Keratinocyte (primary cell): ENCODE results near the gene MFSD11. TPM values are rescaled to one million over a fixed set of nuclear protein-coding genes. Genes with fewer than 3 reads are reported as not detected.

Experiments
- DNase-seq: peaks from one replicate; pipeline ENCODE4 v3.0.0-alpha.2; 2011; ENCODE audit warnings: low read depth, missing footprints, low spot score
- FAIRE-seq: peaks from 2 replicates; lab custom pipeline; 2011; peaks lifted over from hg19 to GRCh38; lab: Jason Lieb, UNC
- H2AFZ ChIP-seq: 2 replicates; pipeline ENCODE4 v1.6.0; 2012; ENCODE audit warnings: low read length, control low read depth, inconsistent platforms; ENCODE audit not compliant: control insufficient read depth
- H3K27ac ChIP-seq: 2 replicates; pipeline ENCODE4 v1.5.1; 2011; ENCODE audit warnings: low read length; ENCODE audit not compliant: control insufficient read depth, insufficient read depth
- H3K27me3 ChIP-seq: 3 replicates; pipeline ENCODE4 v1.6.0; 2011; ENCODE audit warnings: low read length; ENCODE audit not compliant: control insufficient read depth, insufficient read depth; ENCODE audit errors: extremely low read depth
- H3K36me3 ChIP-seq, 2 experiments: 2 replicates in 1 of 2; 3 replicates in 1 of 2; pipeline ENCODE4 v1.5.1; 2011; ENCODE audit warnings: low read length in 2 of 2, mild to moderate bottlenecking in 1 of 2; ENCODE audit not compliant: control insufficient read depth in 2 of 2, insufficient read depth in 2 of 2; ENCODE audit errors: extremely low read depth in 1 of 2
- H3K4me1 ChIP-seq: 3 replicates; pipeline ENCODE4 v1.5.1; 2011; ENCODE audit warnings: low read length; ENCODE audit not compliant: control insufficient read depth, insufficient read depth; ENCODE audit errors: extremely low read depth
- H3K4me2 ChIP-seq: 3 replicates; pipeline ENCODE4 v1.6.0; 2011; ENCODE audit warnings: low read depth, low read length; ENCODE audit not compliant: control insufficient read depth, insufficient read depth; ENCODE audit errors: extremely low read depth
- H3K4me3 ChIP-seq, 3 experiments: fragments of 200-600 bp in 1 of 3; sonication (generic) in 1 of 3; 2 replicates in 2 of 3; 3 replicates in 1 of 3; pipeline ENCODE4 v1.5.1; 2011 to 2016; ENCODE audit warnings: low read length in 3 of 3, mild to moderate bottlenecking in 3 of 3, control low read depth in 2 of 3, inconsistent platforms in 1 of 3, low read depth in 1 of 3, mixed read lengths in 1 of 3, mixed run types in 1 of 3, moderate library complexity in 1 of 3; ENCODE audit not compliant: control insufficient read depth in 2 of 3, insufficient read depth in 2 of 3; ENCODE audit errors: extremely low read depth in 1 of 3
- H3K79me2 ChIP-seq: 2 replicates; pipeline ENCODE4 v1.6.0; 2012; ENCODE audit warnings: low read length; ENCODE audit not compliant: control insufficient read depth, insufficient read depth
- H3K9ac ChIP-seq: 3 replicates; pipeline ENCODE4 v1.6.0; 2011; ENCODE audit warnings: low read length; ENCODE audit not compliant: control insufficient read depth, insufficient read depth; ENCODE audit errors: extremely low read depth
- H3K9me1 ChIP-seq: 3 replicates; pipeline ENCODE4 v1.6.0; 2011; ENCODE audit warnings: low read length; ENCODE audit not compliant: control insufficient read depth, insufficient read depth; ENCODE audit errors: extremely low read depth
- H3K9me3 ChIP-seq: 2 replicates; pipeline ENCODE4 v1.5.1; 2012; ENCODE audit warnings: low read depth, low read length; ENCODE audit not compliant: control insufficient read depth
- H4K20me1 ChIP-seq: 3 replicates; pipeline ENCODE4 v1.6.0; 2011; ENCODE audit warnings: low read length; ENCODE audit not compliant: control insufficient read depth, insufficient read depth; ENCODE audit errors: extremely low read depth
- EZH2 ChIP-seq: IDR thresholded peaks from one replicate; pipeline ENCODE4 v1.6.1; 2012; ENCODE audit warnings: inconsistent platforms, mild to moderate bottlenecking, low read length, moderate library complexity
- dilution Hi-C: fragments of 300-500 bp; cut with MboI; formaldehyde crosslinking; loops from one replicate; pipeline ENCODE4 v1.7.0; 2020; ENCODE audit warnings: low sequenced_read_pairs; ENCODE audit not compliant: extremely low pct_ligation_motif_present
- polyA plus RNA-seq, 5 experiments: library from polyadenylated mRNA; depleted of rRNA in 3 of 5; stranded (reverse) in 3 of 5; stranded (forward) in 1 of 5; unstranded in 1 of 5; fragments of >200 nt; gene quantifications; 1 replicate in 1 of 5; 2 replicates in 3 of 5; 3 replicates in 1 of 5; pipeline versions ENCODE4 v1.2.1 to v1.2.3, GENCODE V29; 2011 to 2012; ENCODE audit warnings: missing spikeins in 2 of 5, low read depth in 1 of 5, low replicate concordance in 1 of 5
- TF ChIP-seq, protein P1 (sequence below), 3 experiments: IDR thresholded peaks in 1 of 3; conservative IDR thresholded peaks in 1 of 3; optimal IDR thresholded peaks in 1 of 3; 2 replicates in 2 of 3; 3 replicates in 1 of 3; pipeline versions ENCODE3 to v1.5.1; 2011; ENCODE audit warnings: low read length in 3 of 3, mild to moderate bottlenecking in 3 of 3, moderate library complexity in 2 of 3, control low read depth in 1 of 3, inconsistent platforms in 1 of 3; ENCODE audit not compliant: insufficient read depth in 2 of 3; ENCODE audit errors: extremely low read depth in 1 of 3

MFSD11 gene
- polyA plus RNA-seq, 1 donor (not counting 4 experiments of a cell fraction or from before 2014, with no cell fraction given) = 14.6 TPM

DNA sequence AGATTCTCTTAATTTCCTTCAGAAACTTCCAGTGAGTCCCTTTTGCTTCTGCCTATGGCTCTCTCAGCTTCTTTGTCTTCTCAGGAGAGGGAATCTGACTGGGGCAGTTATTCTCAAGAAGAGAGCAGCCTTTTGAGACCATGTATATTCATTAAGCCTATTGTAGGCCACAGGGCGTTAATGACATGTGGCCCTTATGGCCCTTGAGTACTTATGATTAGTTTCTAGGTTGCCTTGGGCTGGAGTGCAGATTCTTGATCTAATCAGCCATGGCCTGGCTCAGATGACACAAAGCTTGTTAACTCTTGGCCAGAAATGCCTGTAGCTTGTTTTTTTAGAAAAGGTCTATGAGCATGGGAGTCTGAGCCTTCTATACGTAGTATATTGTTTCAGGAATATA is 17.4 kb downstream of the MFSD11 start:
- H3K4me1 ChIP-seq = peaks cover 22% of the 10 kb centered on the region
- dilution Hi-C loops = no loop called here
- H3K79me2 ChIP-seq = no peaks in the 10 kb centered on the region
- H3K9me3 ChIP-seq = no peaks in the 10 kb centered on the region
- no peaks in the 10 kb centered on the region for H3K27me3 ChIP-seq
- H3K4me2 ChIP-seq = no peak overlapping the region
- H3K36me3 ChIP-seq = no peaks in the 10 kb centered on the region
- DNase-seq = no peak
- H3K9ac ChIP-seq = no peak overlapping the region
- no peak overlapping the region for H3K27ac ChIP-seq
- no peaks in the 10 kb centered on the region for H4K20me1 ChIP-seq
- no peaks in the 10 kb centered on the region for H3K9me1 ChIP-seq
- no peak overlapping the region for H3K4me3 ChIP-seq
- no peak overlapping the region for H2AFZ ChIP-seq
- no peak for FAIRE-seq
- no peak for TF ChIP-seq EZH2
- TF ChIP-seq, protein P1, sequence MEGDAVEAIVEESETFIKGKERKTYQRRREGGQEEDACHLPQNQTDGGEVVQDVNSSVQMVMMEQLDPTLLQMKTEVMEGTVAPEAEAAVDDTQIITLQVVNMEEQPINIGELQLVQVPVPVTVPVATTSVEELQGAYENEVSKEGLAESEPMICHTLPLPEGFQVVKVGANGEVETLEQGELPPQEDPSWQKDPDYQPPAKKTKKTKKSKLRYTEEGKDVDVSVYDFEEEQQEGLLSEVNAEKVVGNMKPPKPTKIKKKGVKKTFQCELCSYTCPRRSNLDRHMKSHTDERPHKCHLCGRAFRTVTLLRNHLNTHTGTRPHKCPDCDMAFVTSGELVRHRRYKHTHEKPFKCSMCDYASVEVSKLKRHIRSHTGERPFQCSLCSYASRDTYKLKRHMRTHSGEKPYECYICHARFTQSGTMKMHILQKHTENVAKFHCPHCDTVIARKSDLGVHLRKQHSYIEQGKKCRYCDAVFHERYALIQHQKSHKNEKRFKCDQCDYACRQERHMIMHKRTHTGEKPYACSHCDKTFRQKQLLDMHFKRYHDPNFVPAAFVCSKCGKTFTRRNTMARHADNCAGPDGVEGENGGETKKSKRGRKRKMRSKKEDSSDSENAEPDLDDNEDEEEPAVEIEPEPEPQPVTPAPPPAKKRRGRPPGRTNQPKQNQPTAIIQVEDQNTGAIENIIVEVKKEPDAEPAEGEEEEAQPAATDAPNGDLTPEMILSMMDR (optimal IDR thresholded peaks at IDR 0.05 in 1 of 3, IDR thresholded peaks at IDR 0.05 in 1 of 3, conservative IDR thresholded peaks at IDR 0.05 in 1 of 3; ENCODE audit: extremely low read depth in 1 of 3, insufficient read depth in 2 of 3, low read length in 3 of 3) = no peak

DNA sequence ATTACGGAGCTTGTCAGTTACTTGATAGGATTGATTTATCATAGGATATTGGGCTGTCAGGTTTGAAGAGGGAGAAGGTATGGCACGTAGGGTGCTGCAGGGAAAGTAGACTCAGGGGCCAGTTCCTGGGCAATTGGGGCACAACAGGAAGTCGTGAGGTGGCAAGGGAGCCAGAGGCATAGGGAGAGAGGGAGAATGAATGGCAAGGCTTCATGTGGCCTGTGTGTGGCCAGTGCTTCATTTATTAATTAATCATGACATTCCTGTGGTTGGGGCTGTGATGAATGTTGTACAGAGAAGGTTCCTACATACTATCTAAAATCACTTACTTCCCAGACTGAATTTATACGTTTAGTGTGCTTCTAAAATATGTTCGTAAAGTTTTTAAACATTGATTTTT is 19.3 kb downstream of the MFSD11 start:
- Histone ChIP-seq H3K9ac (no peak overlapping the region), H3K4me1 (peaks cover 22% of the 10 kb centered on the region), H3K27ac (no peak overlapping the region), H4K20me1 (no peaks in the 10 kb centered on the region), H3K36me3 (no peaks in the 10 kb centered on the region), H3K4me3 (no peak overlapping the region), H3K79me2 (no peaks in the 10 kb centered on the region), H2AFZ (no peak overlapping the region), H3K9me1 (no peaks in the 10 kb centered on the region), H3K9me3 (no peaks in the 10 kb centered on the region), H3K27me3 (no peaks in the 10 kb centered on the region), H3K4me2 (no peak overlapping the region)
- DNase-seq = no peak
- TF ChIP-seq, protein P1 (optimal IDR thresholded peaks at IDR 0.05 in 1 of 3, IDR thresholded peaks at IDR 0.05 in 1 of 3, conservative IDR thresholded peaks at IDR 0.05 in 1 of 3; ENCODE audit: extremely low read depth in 1 of 3, insufficient read depth in 2 of 3, low read length in 3 of 3) = no peak
- TF ChIP-seq EZH2 = no peak
- no peak for FAIRE-seq
- dilution Hi-C loops = no loop called here
